ENCODE data around the gene FXN. TPM values are rescaled to one million over a fixed set of nuclear protein-coding genes. Genes with fewer than 3 reads are reported as not detected.

The FXN gene
- total and polyA plus RNA-seq, 2 donors (not counting 1 experiment from before 2014, with no cell fraction given), result 8.8 to 9.6 TPM

- no peaks in the 10 kb centered on the region for H3K4me1 ChIP-seq (ENCODE audit: control insufficient read depth in 2 of 2, insufficient read depth in 2 of 2, low read length in 2 of 2)
- WGBS (ENCODE audit: insufficient coverage), result 86% methylated on average over 13 of the region's 16 CpGs
These were observed 95.2 kb downstream of the FXN start for GRCh38 chr9:69130456-69131441.

More at GRCh38 chr9:69130456-69131441, 95.2 kb downstream of the FXN start:
- Mint-ChIP-seq H3K4me1 (no peaks in the 10 kb centered on the region), H3K4me3 (no peak overlapping the region), H3K27me3 (peaks cover 12% of the 10 kb centered on the region), H3K27ac (no peak overlapping the region), H3K9me3 (ENCODE audit: insufficient read depth) (no peaks in the 10 kb centered on the region)
- Histone ChIP-seq H3K4me3 (ENCODE audit: control extremely low read depth in 1 of 5, extremely low read depth in 1 of 5, insufficient read depth in 1 of 5, low read depth in 2 of 5, low read length in 4 of 5) (no peak overlapping the region), H3K9me3 (ENCODE audit: control extremely low read depth in 1 of 3, control insufficient read depth in 2 of 3, insufficient read depth in 1 of 3, low read length in 2 of 3) (no peaks in the 10 kb centered on the region), H3K27me3 (replicated peaks in 1 of 4; ENCODE audit: control extremely low read depth in 1 of 4, control insufficient read depth in 3 of 4, insufficient read depth in 4 of 4, low read length in 3 of 4) (no peaks in the 10 kb centered on the region), H4K20me1 (ENCODE audit: control insufficient read depth, insufficient read depth, low read length, poor library complexity, severe bottlenecking) (no peaks in the 10 kb centered on the region), H2AFZ (ENCODE audit: insufficient read depth, low read depth, low read length, poor library complexity, severe bottlenecking) (no peak overlapping the region), H3K9ac (ENCODE audit: low read length) (no peak overlapping the region), H3K4me2 (replicated peaks; ENCODE audit: low read depth, low read length, poor library complexity, severe bottlenecking) (no peak overlapping the region), H3K27ac (ENCODE audit: low read length in 2 of 2) (no peak overlapping the region), H3K79me2 (ENCODE audit: control insufficient read depth, insufficient read depth, low read length) (no peaks in the 10 kb centered on the region), H3K36me3 (replicated peaks in 1 of 2; ENCODE audit: control extremely low read depth in 1 of 2, control insufficient read depth in 1 of 2, extremely low read depth in 1 of 2, insufficient read depth in 2 of 2, low read length in 1 of 2) (no peaks in the 10 kb centered on the region)
- ChIA-PET POLR2A (interaction anchor here (0.5 kb wide), 1 partner anchor 38 kb away, joined by 5 read pairs; no protein-coding TSS in a partner anchor), CTCF (no interaction called here)
- DNase-seq (no peak), ATAC-seq (ENCODE audit: low read depth) (no peak)
- intact Hi-C loops (cut with micrococcal nuclease), result no loop called here
- TF ChIP-seq EZH2 (IDR thresholded peaks at IDR 0.05; ENCODE audit: borderline replicate concordance, insufficient read depth, low read depth, low read length, poor library complexity, severe bottlenecking) (no peak), CTCF (IDR thresholded peaks at IDR 0.05) (no peak)

Data from B cell (primary cell).